ENCODE data around the gene KIF21B.

Gene KIF21B

DNA sequence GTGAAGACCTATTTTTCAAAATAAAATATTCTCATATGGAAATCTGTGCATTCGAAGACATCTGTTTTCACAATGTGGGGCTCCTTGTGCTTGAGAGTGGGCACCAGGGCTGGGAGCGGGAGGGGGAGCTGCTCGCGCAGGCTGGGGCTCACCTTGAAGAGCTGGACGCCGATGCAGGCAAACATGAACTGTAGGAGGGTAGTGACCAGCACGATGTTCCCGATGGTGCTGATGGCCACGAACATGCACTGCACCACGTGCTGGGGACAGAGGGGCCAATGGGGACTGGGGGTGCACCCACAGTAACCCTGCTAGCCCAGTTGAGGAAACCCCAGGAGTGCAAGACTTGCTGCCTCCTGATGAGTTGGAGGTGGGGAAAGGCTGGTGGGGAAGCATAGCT, 42.2 kb upstream of the KIF21B start:
- DNase-seq (ENCODE audit: low read depth): no peak
- H3K4me3 ChIP-seq (ENCODE audit: control insufficient read depth, low read depth, low read length): no peak overlapping the region
- TF ChIP-seq, protein P1, sequence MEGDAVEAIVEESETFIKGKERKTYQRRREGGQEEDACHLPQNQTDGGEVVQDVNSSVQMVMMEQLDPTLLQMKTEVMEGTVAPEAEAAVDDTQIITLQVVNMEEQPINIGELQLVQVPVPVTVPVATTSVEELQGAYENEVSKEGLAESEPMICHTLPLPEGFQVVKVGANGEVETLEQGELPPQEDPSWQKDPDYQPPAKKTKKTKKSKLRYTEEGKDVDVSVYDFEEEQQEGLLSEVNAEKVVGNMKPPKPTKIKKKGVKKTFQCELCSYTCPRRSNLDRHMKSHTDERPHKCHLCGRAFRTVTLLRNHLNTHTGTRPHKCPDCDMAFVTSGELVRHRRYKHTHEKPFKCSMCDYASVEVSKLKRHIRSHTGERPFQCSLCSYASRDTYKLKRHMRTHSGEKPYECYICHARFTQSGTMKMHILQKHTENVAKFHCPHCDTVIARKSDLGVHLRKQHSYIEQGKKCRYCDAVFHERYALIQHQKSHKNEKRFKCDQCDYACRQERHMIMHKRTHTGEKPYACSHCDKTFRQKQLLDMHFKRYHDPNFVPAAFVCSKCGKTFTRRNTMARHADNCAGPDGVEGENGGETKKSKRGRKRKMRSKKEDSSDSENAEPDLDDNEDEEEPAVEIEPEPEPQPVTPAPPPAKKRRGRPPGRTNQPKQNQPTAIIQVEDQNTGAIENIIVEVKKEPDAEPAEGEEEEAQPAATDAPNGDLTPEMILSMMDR (conservative IDR thresholded peaks at IDR 0.05; ENCODE audit: control insufficient read depth, insufficient read depth, low read depth, low read length): no peak

DNA sequence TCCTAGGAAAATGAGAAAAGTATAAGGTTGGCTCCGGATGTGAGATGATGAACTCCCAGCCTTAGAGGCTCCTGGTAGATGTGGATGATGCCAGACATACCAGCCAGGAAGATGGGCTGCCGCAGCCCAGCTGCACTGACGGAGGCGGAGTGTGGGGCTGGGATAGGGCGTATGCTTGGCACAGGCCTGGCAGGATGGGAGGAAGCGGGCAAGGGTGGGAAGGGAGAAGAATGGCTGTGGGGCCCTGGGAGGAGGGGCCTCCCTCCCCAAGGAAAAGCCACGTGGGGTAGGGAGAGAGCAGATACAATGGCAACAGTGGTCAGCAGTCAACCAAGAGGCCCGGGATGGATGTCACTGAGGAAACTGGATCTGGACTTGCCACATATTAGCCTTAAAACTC, 41.3 kb upstream of the KIF21B start:
- no peak overlapping the region for H3K4me3 ChIP-seq (ENCODE audit: control insufficient read depth, low read depth, low read length)
- TF ChIP-seq, protein P1 (conservative IDR thresholded peaks at IDR 0.05; ENCODE audit: control insufficient read depth, insufficient read depth, low read depth, low read length): no peak
- DNase-seq (ENCODE audit: low read depth): no peak

DNA sequence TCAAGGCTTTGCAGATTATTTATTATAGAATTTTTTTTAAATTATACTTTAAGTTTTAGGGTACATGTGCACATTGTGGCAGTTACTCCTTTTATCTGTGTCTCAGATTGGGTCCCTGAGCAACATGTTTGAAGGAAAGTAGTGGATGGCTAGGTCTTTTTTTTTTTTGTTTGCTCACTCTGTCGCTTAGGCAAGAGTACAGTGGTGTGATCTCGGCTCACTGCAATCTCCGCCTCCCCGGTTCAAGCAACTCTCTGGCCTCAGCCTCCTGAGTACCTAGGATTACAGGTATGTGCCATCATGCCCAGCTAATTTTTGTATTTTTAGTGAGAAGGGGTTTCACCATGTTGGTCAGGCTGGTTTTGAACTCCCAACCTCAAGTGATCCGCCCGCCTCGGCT, 39.6 kb upstream of the KIF21B start:
- H3K4me3 ChIP-seq (ENCODE audit: control insufficient read depth, low read depth, low read length): no peak overlapping the region
- TF ChIP-seq, protein P1 (conservative IDR thresholded peaks at IDR 0.05; ENCODE audit: control insufficient read depth, insufficient read depth, low read depth, low read length): no peak
- no peak for DNase-seq (ENCODE audit: low read depth)

DNA sequence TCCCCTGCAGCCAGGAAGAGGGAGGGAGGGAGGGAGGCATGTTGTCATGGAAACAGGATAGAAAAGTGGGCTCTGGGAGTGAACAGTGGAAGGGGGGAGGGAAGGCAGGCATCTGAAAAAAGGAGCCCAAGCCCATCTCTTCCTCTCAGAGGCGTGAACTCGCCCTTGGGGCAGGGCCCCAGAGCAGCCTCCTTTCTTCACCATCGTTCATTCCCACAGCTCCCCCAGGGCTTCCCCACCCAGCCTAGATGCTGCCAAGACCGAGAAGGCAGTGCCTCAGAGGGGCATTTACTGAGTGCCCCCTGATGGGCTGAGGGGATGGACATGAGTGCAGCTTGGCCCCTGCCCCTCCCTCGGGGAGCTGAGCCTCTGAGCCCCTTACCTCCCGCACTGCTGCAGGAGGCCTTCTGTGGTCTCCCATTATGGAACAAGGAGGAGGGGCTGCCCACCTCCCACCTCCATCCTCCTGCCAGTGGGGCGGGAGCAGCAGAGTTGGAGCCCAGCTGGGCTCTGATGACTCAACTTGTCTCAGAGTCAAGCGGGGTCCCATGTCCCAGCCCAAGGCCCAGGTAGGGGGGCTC, 39.1 kb upstream of the KIF21B start:
- no peak for DNase-seq (ENCODE audit: low read depth)

DNA sequence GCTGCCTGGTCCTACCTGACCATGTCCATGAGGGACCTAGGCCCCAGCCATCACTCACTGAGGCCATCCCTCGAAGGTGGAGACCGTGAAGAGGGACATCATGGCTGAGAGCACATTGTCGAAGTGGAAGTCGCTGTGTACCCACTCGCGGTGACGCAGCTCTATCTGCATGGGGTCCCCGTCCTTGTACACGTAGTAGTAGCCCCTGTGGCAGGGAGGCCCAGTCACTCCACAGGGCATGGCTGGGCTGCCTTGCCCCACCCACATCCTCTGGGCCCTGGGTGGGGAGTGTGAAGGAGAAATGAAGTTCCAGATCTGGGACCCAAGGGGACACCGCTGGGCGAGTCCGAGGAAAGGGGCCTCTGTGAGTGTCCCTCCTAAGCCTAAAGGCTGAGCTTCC, 38.4 kb upstream of the KIF21B start:
- TF ChIP-seq, protein P1 (conservative IDR thresholded peaks at IDR 0.05; ENCODE audit: control insufficient read depth, insufficient read depth, low read depth, low read length): no peak
- no peak overlapping the region for H3K4me3 ChIP-seq (ENCODE audit: control insufficient read depth, low read depth, low read length)
- no peak for DNase-seq (ENCODE audit: low read depth)

More for the DNA sequence above, 39.1 kb upstream of the KIF21B start:
- H3K4me3 ChIP-seq (ENCODE audit: control insufficient read depth, low read depth, low read length): no peak overlapping the region
- TF ChIP-seq, protein P1 (conservative IDR thresholded peaks at IDR 0.05; ENCODE audit: control insufficient read depth, insufficient read depth, low read depth, low read length): no peak

DNA sequence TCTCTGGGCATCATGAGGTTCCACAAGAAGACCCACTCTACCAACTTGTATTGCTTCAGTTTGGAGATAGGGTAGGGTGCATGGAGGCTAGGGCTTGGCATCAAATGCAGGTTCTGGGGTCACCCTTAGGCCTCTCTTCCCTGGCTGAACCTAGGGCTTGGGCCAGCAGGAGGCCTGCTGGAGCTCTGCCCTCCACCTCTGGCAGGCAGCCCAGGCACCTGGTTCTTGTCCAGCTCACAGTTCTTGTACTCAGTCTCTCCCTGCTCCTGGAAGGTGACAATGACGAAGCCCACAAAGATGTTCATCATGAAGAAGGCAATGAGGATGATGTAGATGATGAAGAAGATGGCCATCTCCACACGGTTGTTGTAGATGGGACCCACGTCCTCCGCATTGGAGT, 37.5 kb upstream of the KIF21B start:
- H3K4me3 ChIP-seq (ENCODE audit: control insufficient read depth, low read depth, low read length): no peak overlapping the region
- no peak for DNase-seq (ENCODE audit: low read depth)
- TF ChIP-seq, protein P1 (conservative IDR thresholded peaks at IDR 0.05; ENCODE audit: control insufficient read depth, insufficient read depth, low read depth, low read length): no peak

DNA sequence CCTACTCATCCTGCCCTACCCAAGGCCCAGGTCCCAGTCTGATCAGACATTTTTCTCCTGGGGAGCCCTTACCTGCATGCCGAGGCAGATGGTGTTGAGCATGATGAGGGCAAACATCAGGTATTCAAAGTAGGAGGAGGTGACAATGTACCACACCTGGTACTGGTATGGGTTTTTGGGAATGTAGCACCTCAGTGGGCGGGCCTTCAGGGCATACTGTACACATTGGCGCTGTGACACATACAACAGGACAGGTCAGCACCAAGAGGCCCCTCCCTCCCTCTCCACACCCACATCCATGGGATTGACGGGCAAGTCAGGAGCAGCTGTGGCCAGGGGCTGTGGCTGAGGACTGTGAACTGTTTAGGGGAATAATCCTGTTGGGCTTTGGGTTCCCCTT, 37.1 kb upstream of the KIF21B start:
- no peak overlapping the region for H3K4me3 ChIP-seq (ENCODE audit: control insufficient read depth, low read depth, low read length)
- TF ChIP-seq, protein P1 (conservative IDR thresholded peaks at IDR 0.05; ENCODE audit: control insufficient read depth, insufficient read depth, low read depth, low read length): no peak
- DNase-seq (ENCODE audit: low read depth): no peak
